DOHH2 (cell line): Measurements from ENCODE around the gene HS2ST1.

Experiments
- H3F3A ChIP-seq: fragments of 200-600 bp; sonication (generic), shearing (Covaris generic); 2 replicates; pipeline ENCODE4 v1.6.0; 2016; ENCODE audit warnings: antibody characterized with exemption, mild to moderate bottlenecking; ENCODE audit not compliant: control insufficient read depth, insufficient read depth
- H3K27ac ChIP-seq: fragments of 200-600 bp; sonication (generic); 2 replicates; pipeline ENCODE4 v1.5.1; 2014; ENCODE audit warnings: low read depth, mild to moderate bottlenecking, low read length, moderate library complexity
- H3K27me3 ChIP-seq: fragments of 200-600 bp; sonication (generic); 2 replicates; pipeline ENCODE4 v1.6.1; 2014; ENCODE audit warnings: mild to moderate bottlenecking, low read length, mixed read lengths; ENCODE audit not compliant: control insufficient read depth
- H3K36me3 ChIP-seq: fragments of 200-600 bp; sonication (generic); 2 replicates; pipeline ENCODE4 v1.6.1; 2014; ENCODE audit warnings: mild to moderate bottlenecking, low read length, moderate library complexity, mixed read lengths; ENCODE audit not compliant: control insufficient read depth
- H3K4me1 ChIP-seq: fragments of 200-600 bp; sonication (generic); 2 replicates; pipeline ENCODE4 v1.6.1; 2014; ENCODE audit warnings: mild to moderate bottlenecking, low read length, mixed read lengths; ENCODE audit not compliant: control insufficient read depth
- H3K4me2 ChIP-seq: fragments of 200-600 bp; sonication (generic); 2 replicates; pipeline ENCODE4 v1.6.0; 2014; ENCODE audit warnings: mild to moderate bottlenecking, low read length, moderate library complexity
- H3K4me3 ChIP-seq: fragments of 200-600 bp; sonication (generic); 2 replicates; pipeline ENCODE4 v1.5.1; 2014; ENCODE audit warnings: mild to moderate bottlenecking, low read length, mixed read lengths
- H3K79me2 ChIP-seq: fragments of 200-600 bp; sonication (generic); 2 replicates; pipeline ENCODE4 v1.6.1; 2014; ENCODE audit warnings: mild to moderate bottlenecking, low read length, mixed read lengths; ENCODE audit not compliant: control insufficient read depth
- H3K9me2 ChIP-seq: fragments of 200-600 bp; sonication (generic); replicated peaks from 2 replicates; pipeline ENCODE4 v1.6.1; 2014; ENCODE audit warnings: mild to moderate bottlenecking, low read length, mixed read lengths; ENCODE audit not compliant: control insufficient read depth
- H3K9me3 ChIP-seq: fragments of 200-600 bp; sonication (generic); 2 replicates; pipeline ENCODE4 v1.6.1; 2014; ENCODE audit warnings: antibody characterized with exemption, low read length, mixed read lengths; ENCODE audit not compliant: control insufficient read depth, insufficient read depth
- H4K20me1 ChIP-seq: fragments of 200-600 bp; sonication (generic); 2 replicates; pipeline ENCODE4 v1.6.0; 2014; ENCODE audit warnings: low read depth, mild to moderate bottlenecking, antibody characterized with exemption, low read length, moderate library complexity; ENCODE audit not compliant: control insufficient read depth, insufficient read depth
- EZH2phosphoT487 ChIP-seq: fragments of 200-600 bp; sonication (generic); IDR thresholded peaks from 2 replicates; pipeline ENCODE4 v1.6.1; 2017; ENCODE audit warnings: borderline replicate concordance, mild to moderate bottlenecking, antibody characterized with exemption, low read length, moderate library complexity, mixed read lengths
- TF ChIP-seq, protein P1 (sequence below): fragments of 200-600 bp; sonication (generic); IDR thresholded peaks from one replicate; pipeline ENCODE4 v1.5.1; 2014; ENCODE audit warnings: antibody characterized with exemption, mild to moderate bottlenecking, low read depth, low read length; ENCODE audit not compliant: poor library complexity, severe bottlenecking

HS2ST1 gene

DNA sequence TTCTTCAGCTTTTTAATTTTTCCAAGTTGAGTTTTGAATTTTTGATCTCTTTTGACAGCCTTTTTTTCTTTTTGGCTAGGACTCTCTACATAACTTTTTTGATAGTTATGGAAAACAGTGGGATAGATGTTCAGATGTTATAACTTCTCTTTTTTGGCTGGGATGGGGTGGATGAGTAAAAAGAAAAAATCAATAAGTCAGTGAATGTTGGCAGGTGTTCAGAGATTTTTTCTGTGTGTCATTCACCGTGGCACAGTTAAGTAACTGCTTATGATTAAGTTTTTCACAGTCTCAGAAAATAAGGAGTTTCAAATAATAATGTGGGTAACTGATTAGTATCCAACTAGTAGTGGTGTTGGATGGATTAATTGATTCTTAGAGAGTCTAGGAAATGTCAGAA, 24.0 kb downstream of the HS2ST1 start:
- peak overlapping the region; percentile 40 for H3K4me3 ChIP-seq
- TF ChIP-seq, protein P1, sequence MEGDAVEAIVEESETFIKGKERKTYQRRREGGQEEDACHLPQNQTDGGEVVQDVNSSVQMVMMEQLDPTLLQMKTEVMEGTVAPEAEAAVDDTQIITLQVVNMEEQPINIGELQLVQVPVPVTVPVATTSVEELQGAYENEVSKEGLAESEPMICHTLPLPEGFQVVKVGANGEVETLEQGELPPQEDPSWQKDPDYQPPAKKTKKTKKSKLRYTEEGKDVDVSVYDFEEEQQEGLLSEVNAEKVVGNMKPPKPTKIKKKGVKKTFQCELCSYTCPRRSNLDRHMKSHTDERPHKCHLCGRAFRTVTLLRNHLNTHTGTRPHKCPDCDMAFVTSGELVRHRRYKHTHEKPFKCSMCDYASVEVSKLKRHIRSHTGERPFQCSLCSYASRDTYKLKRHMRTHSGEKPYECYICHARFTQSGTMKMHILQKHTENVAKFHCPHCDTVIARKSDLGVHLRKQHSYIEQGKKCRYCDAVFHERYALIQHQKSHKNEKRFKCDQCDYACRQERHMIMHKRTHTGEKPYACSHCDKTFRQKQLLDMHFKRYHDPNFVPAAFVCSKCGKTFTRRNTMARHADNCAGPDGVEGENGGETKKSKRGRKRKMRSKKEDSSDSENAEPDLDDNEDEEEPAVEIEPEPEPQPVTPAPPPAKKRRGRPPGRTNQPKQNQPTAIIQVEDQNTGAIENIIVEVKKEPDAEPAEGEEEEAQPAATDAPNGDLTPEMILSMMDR = no peak
- no peak for TF ChIP-seq EZH2phosphoT487
- H3F3A ChIP-seq = peaks cover 3% of the 10 kb centered on the region; the same call in 1 of the 2 replicates
- peaks cover 11% of the 10 kb centered on the region; the same call in 1 of the 2 replicates for H4K20me1 ChIP-seq
- peaks cover 100% of the 10 kb centered on the region for H3K79me2 ChIP-seq
- H3K4me2 ChIP-seq = peak overlapping the region; percentile 52
- peaks cover 11% of the 10 kb centered on the region for H3K36me3 ChIP-seq
- no peaks in the 10 kb centered on the region for H3K9me3 ChIP-seq
- H3K27ac ChIP-seq = peak overlapping the region; percentile 24
- peaks cover 80% of the 10 kb centered on the region for H3K4me1 ChIP-seq
- H3K9me2 ChIP-seq = no peaks in the 10 kb centered on the region
- H3K27me3 ChIP-seq = no peaks in the 10 kb centered on the region

- TF ChIP-seq EZH2phosphoT487 = no peak
- TF ChIP-seq, protein P1 = no peak
- H3K4me3 ChIP-seq = peak overlapping the region; percentile 40
- peaks cover 11% of the 10 kb centered on the region for H3K36me3 ChIP-seq
- peak overlapping the region; percentile 52 for H3K4me2 ChIP-seq
- H3F3A ChIP-seq = peaks cover 3% of the 10 kb centered on the region; the same call in 1 of the 2 replicates
- H3K79me2 ChIP-seq = peaks cover 100% of the 10 kb centered on the region
- no peaks in the 10 kb centered on the region for H3K9me3 ChIP-seq
- peaks cover 76% of the 10 kb centered on the region for H3K4me1 ChIP-seq
- peaks cover 11% of the 10 kb centered on the region; the same call in 1 of the 2 replicates for H4K20me1 ChIP-seq
- no peaks in the 10 kb centered on the region for H3K27me3 ChIP-seq
- H3K9me2 ChIP-seq = no peaks in the 10 kb centered on the region
- H3K27ac ChIP-seq = peak overlapping the region; percentile 24
These were observed 24.4 kb downstream of the HS2ST1 start for GRCh38 chr1:86938855-86939254.

DNA sequence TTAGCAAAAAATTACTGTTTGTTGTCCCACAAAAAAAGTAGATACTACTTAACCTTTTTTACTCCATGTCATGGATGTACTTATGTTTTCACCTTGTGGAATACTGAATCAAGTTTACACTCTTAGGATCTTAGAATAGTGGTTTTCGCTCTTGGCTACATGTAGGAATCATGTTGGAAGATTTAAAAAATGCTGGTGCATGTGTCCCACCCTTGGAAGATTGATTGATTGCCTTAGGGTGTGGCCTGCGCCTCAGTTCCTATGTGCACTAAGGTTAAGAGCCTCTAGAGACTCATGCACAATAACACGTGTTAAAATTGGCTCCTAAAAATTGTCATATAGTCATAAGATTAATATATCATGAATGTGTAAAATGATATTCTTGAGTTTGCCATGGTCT, 25.0 kb downstream of the HS2ST1 start:
- peaks cover 11% of the 10 kb centered on the region for H3K36me3 ChIP-seq

More for the DNA sequence above, 25.0 kb downstream of the HS2ST1 start:
- no peaks in the 10 kb centered on the region for H3K9me3 ChIP-seq
- H3K79me2 ChIP-seq = peaks cover 100% of the 10 kb centered on the region
- TF ChIP-seq EZH2phosphoT487 = no peak
- TF ChIP-seq, protein P1 = no peak
- H4K20me1 ChIP-seq = peaks cover 12% of the 10 kb centered on the region; the same call in 1 of the 2 replicates
- no peaks in the 10 kb centered on the region for H3K9me2 ChIP-seq
- H3K27ac ChIP-seq = peak overlapping the region; percentile 24; the same call in 1 of the 2 replicates
- H3K4me2 ChIP-seq = peak overlapping the region; percentile 52
- H3K4me3 ChIP-seq = peak overlapping the region; percentile 40
- H3K4me1 ChIP-seq = peaks cover 71% of the 10 kb centered on the region
- peaks cover 3% of the 10 kb centered on the region; the same call in 1 of the 2 replicates for H3F3A ChIP-seq
- H3K27me3 ChIP-seq = no peaks in the 10 kb centered on the region
